OCI-LY1 (cell line): ENCODE data around the gene MED13L.

Experiments
- H2AFZ ChIP-seq: fragments of 200-600 bp; sonication (generic), shearing (Covaris generic); 2 replicates; pipeline ENCODE4 v1.6.0; 2014; ENCODE audit warnings: antibody characterized with exemption, mild to moderate bottlenecking, low read length
- H3F3A ChIP-seq: fragments of 200-600 bp; sonication (generic), shearing (Covaris generic); 2 replicates; pipeline ENCODE4 v1.6.0; 2014; ENCODE audit warnings: mild to moderate bottlenecking, antibody characterized with exemption, low read length, moderate library complexity; ENCODE audit not compliant: insufficient read depth
- H3K27ac ChIP-seq: fragments of 200-600 bp; sonication (generic); 2 replicates; pipeline ENCODE4 v1.5.1; 2014; ENCODE audit warnings: low read length, mixed run types, mild to moderate bottlenecking, low read depth; ENCODE audit not compliant: poor library complexity, severe bottlenecking
- H3K27me3 ChIP-seq: fragments of 200-600 bp; sonication (generic); 2 replicates; pipeline ENCODE4 v1.6.0; 2014; ENCODE audit warnings: antibody characterized with exemption, mild to moderate bottlenecking, low read length, moderate library complexity; ENCODE audit not compliant: insufficient read depth
- H3K36me3 ChIP-seq: fragments of 200-600 bp; sonication (generic); 2 replicates; pipeline ENCODE4 v1.6.1; 2014; ENCODE audit warnings: mild to moderate bottlenecking, antibody characterized with exemption, low read length, moderate library complexity, mixed read lengths; ENCODE audit not compliant: insufficient read depth
- H3K4me1 ChIP-seq: fragments of 200-600 bp; sonication (generic); 2 replicates; pipeline ENCODE4 v1.5.1; 2014; ENCODE audit warnings: mild to moderate bottlenecking, low read length, moderate library complexity; ENCODE audit not compliant: insufficient read depth, severe bottlenecking
- H3K4me2 ChIP-seq: fragments of 200-600 bp; sonication (generic), shearing (Covaris generic); 2 replicates; pipeline ENCODE4 v1.6.1; 2014; ENCODE audit warnings: low read length
- H3K4me3 ChIP-seq: fragments of 200-600 bp; sonication (generic); 2 replicates; pipeline ENCODE4 v1.5.1; 2014; ENCODE audit warnings: low read length, low read depth, mild to moderate bottlenecking, mixed read lengths; ENCODE audit not compliant: poor library complexity, severe bottlenecking
- H3K79me2 ChIP-seq: fragments of 200-600 bp; shearing (Covaris generic); 2 replicates; pipeline ENCODE4 v1.6.1; 2016; ENCODE audit warnings: mixed run types, low read length, mixed read lengths; ENCODE audit not compliant: insufficient read depth
- H3K9ac ChIP-seq: fragments of 200-600 bp; sonication (generic), shearing (Covaris generic); 2 replicates; pipeline ENCODE4 v1.6.1; 2014; ENCODE audit warnings: mild to moderate bottlenecking, low read length, mixed read lengths
- H3K9me2 ChIP-seq: fragments of 200-600 bp; sonication (generic), shearing (Covaris generic); 2 replicates; pipeline ENCODE4 v1.6.1; 2014; ENCODE audit warnings: low read depth, mild to moderate bottlenecking, low read length, mixed read lengths
- H3K9me3 ChIP-seq: fragments of 200-600 bp; shearing (Covaris generic); 2 replicates; pipeline ENCODE4 v1.6.1; 2014; ENCODE audit warnings: low read length, mixed read lengths
- H4K20me1 ChIP-seq: fragments of 200-600 bp; sonication (generic), shearing (Covaris generic); 2 replicates; pipeline ENCODE4 v1.6.0; 2016; ENCODE audit warnings: mild to moderate bottlenecking, low read length; ENCODE audit not compliant: insufficient read depth
- EZH2 ChIP-seq: fragments of 200-600 bp; sonication (generic), shearing (Covaris generic); IDR thresholded peaks from 2 replicates; pipeline ENCODE4 v1.8.0; 2017; ENCODE audit warnings: borderline replicate concordance, mixed run types, mild to moderate bottlenecking, antibody characterized with exemption, low read length, moderate library complexity, mixed read lengths
- TF ChIP-seq, protein P1 (sequence below): fragments of 200-600 bp; sonication (generic), shearing (Covaris generic); IDR thresholded peaks from 2 replicates; pipeline ENCODE4 v1.5.1; 2017; ENCODE audit warnings: mild to moderate bottlenecking, antibody characterized with exemption, low read length, moderate library complexity, mixed read lengths

MED13L gene

DNA sequence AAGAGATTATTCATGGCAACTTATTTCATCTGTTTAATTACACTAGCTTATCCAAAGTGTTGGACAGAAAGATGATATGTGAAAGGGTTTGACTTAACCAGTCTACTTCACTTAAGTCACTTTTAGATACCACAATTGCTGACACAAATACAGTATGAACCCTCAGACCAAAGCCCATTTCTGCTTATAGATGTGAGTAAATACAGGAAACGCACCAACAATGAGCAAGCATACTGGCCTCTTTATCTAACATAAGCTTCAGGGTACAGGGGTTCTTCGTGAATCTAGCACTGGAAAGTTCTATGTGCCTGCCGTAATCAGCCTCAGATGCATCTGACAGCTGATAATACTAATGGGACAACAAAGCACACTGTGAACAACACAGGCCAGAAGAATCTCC lies 209.6 kb downstream of the MED13L start:
- Histone ChIP-seq H3K9me3 (no peaks in the 10 kb centered on the region), H3K9ac (no peak overlapping the region), H3K4me3 (no peak overlapping the region), H3F3A (no peaks in the 10 kb centered on the region), H3K79me2 (no peaks in the 10 kb centered on the region), H3K4me1 (peaks cover 14% of the 10 kb centered on the region), H2AFZ (no peak overlapping the region), H3K27ac (no peak overlapping the region), H3K27me3 (no peaks in the 10 kb centered on the region), H4K20me1 (no peaks in the 10 kb centered on the region), H3K9me2 (no peaks in the 10 kb centered on the region), H3K4me2 (no peak overlapping the region), H3K36me3 (no peaks in the 10 kb centered on the region)
- no peak for TF ChIP-seq EZH2
- TF ChIP-seq, protein P1, sequence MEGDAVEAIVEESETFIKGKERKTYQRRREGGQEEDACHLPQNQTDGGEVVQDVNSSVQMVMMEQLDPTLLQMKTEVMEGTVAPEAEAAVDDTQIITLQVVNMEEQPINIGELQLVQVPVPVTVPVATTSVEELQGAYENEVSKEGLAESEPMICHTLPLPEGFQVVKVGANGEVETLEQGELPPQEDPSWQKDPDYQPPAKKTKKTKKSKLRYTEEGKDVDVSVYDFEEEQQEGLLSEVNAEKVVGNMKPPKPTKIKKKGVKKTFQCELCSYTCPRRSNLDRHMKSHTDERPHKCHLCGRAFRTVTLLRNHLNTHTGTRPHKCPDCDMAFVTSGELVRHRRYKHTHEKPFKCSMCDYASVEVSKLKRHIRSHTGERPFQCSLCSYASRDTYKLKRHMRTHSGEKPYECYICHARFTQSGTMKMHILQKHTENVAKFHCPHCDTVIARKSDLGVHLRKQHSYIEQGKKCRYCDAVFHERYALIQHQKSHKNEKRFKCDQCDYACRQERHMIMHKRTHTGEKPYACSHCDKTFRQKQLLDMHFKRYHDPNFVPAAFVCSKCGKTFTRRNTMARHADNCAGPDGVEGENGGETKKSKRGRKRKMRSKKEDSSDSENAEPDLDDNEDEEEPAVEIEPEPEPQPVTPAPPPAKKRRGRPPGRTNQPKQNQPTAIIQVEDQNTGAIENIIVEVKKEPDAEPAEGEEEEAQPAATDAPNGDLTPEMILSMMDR: no peak

DNA sequence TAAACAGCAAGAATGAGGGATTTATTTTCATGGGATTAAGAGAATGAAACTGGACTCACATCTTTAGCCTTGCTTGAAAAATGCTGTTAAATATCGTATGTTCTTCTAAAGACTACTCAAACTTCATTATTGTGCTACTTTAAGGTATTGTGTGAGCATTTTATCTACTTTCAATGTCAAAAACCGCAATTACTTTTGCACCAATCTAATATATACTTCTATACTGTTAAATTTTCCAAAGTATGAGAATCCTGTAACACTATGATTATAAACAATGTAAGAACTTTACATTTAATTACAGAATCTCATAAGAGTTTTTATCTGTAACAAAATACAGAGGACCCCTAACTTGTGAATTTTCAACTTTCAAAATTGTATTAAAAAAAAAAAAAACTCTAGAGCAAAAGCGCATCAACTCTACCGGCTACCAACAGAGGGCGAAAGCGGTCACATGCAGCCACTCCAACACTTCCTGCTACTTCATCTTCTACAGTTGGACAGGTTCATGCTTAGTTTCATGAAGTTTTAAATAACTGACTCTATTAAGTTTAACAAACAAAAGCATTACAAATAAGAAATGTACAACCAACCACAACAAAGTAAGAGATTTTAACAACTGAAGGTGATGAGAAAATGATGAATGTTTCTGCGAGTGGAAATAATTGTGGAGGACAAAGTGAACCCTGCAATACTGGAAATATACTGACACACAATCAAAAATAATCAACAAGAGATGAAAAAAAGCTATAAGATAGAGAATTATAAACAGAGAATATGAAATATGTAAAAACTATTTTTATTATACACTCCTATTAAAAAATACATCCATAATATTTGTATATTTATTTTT lies 210.9 kb downstream of the MED13L start:
- Histone ChIP-seq H3K9ac (no peak overlapping the region), H4K20me1 (no peaks in the 10 kb centered on the region), H3K27me3 (no peaks in the 10 kb centered on the region), H3K4me3 (no peak overlapping the region), H3K9me3 (no peaks in the 10 kb centered on the region), H2AFZ (no peak overlapping the region), H3K9me2 (no peaks in the 10 kb centered on the region), H3K36me3 (no peaks in the 10 kb centered on the region), H3K4me2 (no peak overlapping the region), H3K4me1 (peaks cover 14% of the 10 kb centered on the region), H3K79me2 (no peaks in the 10 kb centered on the region), H3K27ac (no peak overlapping the region), H3F3A (no peaks in the 10 kb centered on the region)
- no peak for TF ChIP-seq EZH2
- TF ChIP-seq, protein P1: peak; percentile 93

DNA sequence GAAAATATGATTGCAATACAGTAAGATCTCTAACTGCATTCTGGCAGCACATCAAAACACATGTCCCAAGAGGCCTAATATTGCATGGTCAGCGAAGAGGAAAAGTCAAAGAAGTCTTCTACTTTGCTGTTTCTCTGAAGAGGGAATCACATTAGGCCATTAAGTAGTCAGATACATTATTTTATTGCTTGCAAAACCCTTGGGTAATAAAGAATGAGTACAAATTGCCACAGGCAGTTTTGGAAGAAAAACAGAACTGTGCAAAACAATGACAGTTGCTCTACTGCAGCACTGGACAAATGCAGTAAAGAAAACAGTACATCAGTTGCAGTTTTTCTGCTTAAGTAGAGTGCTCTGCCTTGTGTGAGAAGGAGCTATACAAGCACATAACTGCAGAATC lies 211.9 kb downstream of the MED13L start:
- H3K27ac ChIP-seq: no peak overlapping the region
- no peaks in the 10 kb centered on the region for H3K36me3 ChIP-seq

More for the DNA sequence above, 211.9 kb downstream of the MED13L start:
- no peak overlapping the region for H3K4me3 ChIP-seq
- no peaks in the 10 kb centered on the region for H3K27me3 ChIP-seq
- no peak overlapping the region for H3K9ac ChIP-seq
- H2AFZ ChIP-seq: no peak overlapping the region
- no peaks in the 10 kb centered on the region for H4K20me1 ChIP-seq
- no peak overlapping the region for H3K4me2 ChIP-seq
- TF ChIP-seq EZH2: no peak
- TF ChIP-seq, protein P1: no peak
- no peaks in the 10 kb centered on the region for H3F3A ChIP-seq
- no peaks in the 10 kb centered on the region for H3K9me3 ChIP-seq
- H3K79me2 ChIP-seq: no peaks in the 10 kb centered on the region
- peaks cover 17% of the 10 kb centered on the region for H3K4me1 ChIP-seq
- no peaks in the 10 kb centered on the region for H3K9me2 ChIP-seq
